Skeletal muscle satellite cell (primary cell): ENCODE measurements around the gene TJP3.

ENCODE experiments used
- H3K27me3 ChIP-seq: 2 replicates; pipeline ENCODE4 v1.7.0; 2013; ENCODE audit warnings: low read length; ENCODE audit not compliant: control insufficient read depth, insufficient read depth
- H3K36me3 ChIP-seq: 2 replicates; pipeline ENCODE4 v1.7.0; 2013; ENCODE audit warnings: mild to moderate bottlenecking, control low read depth, low read length; ENCODE audit not compliant: insufficient read depth
- H3K4me1 ChIP-seq: 2 replicates; pipeline ENCODE4 v1.7.0; 2013; ENCODE audit warnings: low read length; ENCODE audit not compliant: control insufficient read depth, insufficient read depth
- H3K4me2 ChIP-seq: 2 replicates; pipeline ENCODE4 v1.7.0; 2013; ENCODE audit warnings: mild to moderate bottlenecking, low read length
- H3K4me3 ChIP-seq: 2 replicates; pipeline ENCODE4 v1.7.0; 2013; ENCODE audit warnings: low read length
- H3K9ac ChIP-seq: 2 replicates; pipeline ENCODE4 v1.7.0; 2013; ENCODE audit warnings: mild to moderate bottlenecking, low read depth, low read length, moderate library complexity
- H3K9me3 ChIP-seq: replicated peaks from 2 replicates; pipeline ENCODE4 v1.7.0; 2013; ENCODE audit warnings: mild to moderate bottlenecking, control low read depth, low read length

The TJP3 gene

DNA sequence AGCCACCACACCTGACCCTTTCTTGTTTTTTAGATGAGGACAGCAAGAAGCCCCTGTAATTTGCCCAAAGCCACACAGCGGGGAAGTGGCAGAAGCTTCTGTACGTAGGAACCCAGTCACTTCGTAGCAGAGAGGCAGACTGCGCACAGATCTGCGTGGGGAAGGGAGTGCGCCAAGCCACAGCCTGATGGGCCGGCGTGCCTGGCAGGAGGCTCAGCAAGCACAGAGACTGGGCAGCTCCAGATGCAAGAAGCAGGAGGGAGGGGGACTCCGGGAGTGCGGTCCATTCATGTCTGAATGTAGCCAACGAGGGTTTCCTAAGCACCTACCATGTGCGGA is 347 bp upstream of the TJP3 start:
- Histone ChIP-seq H3K4me2 (no peak overlapping the region), H3K9ac (no peak overlapping the region), H3K4me3 (no peak overlapping the region), H3K27me3 (peaks cover 34% of the 10 kb centered on the region), H3K36me3 (no peaks in the 10 kb centered on the region), H3K9me3 (no peaks in the 10 kb centered on the region), H3K4me1 (peaks cover 9% of the 10 kb centered on the region)

DNA sequence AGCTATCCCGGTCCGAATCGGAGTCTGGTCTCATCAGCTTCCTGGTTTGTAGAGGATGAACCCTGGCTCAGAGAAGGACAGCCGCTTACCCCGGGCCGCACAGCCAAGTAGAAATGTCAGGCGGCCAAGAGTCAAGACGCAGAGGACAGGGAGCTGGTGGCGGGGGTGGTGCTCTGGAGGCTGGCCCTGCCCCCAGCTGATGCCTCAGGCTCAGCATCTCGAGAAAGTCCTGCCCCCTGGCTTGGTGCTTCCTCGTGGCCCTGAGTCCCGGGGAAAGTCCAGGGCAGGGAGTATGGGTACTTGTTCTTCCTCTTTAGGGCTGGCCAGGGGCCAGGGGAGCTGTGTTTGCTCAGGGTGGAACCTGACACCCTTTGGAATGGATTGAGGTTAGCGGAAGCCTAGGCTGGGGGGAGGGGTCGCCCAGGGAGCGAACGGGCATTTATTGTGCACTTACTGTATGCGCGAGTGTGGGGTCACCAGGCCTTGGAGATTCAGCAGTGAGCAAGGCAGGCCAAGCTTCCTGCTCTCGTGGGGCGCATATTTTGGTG is 2.2 kb downstream of the TJP3 start:
- Histone ChIP-seq H3K27me3 (peaks cover 43% of the 10 kb centered on the region), H3K4me2 (no peak overlapping the region), H3K9ac (no peak overlapping the region), H3K9me3 (no peaks in the 10 kb centered on the region), H3K36me3 (no peaks in the 10 kb centered on the region), H3K4me1 (peaks cover 9% of the 10 kb centered on the region), H3K4me3 (no peak overlapping the region)

DNA sequence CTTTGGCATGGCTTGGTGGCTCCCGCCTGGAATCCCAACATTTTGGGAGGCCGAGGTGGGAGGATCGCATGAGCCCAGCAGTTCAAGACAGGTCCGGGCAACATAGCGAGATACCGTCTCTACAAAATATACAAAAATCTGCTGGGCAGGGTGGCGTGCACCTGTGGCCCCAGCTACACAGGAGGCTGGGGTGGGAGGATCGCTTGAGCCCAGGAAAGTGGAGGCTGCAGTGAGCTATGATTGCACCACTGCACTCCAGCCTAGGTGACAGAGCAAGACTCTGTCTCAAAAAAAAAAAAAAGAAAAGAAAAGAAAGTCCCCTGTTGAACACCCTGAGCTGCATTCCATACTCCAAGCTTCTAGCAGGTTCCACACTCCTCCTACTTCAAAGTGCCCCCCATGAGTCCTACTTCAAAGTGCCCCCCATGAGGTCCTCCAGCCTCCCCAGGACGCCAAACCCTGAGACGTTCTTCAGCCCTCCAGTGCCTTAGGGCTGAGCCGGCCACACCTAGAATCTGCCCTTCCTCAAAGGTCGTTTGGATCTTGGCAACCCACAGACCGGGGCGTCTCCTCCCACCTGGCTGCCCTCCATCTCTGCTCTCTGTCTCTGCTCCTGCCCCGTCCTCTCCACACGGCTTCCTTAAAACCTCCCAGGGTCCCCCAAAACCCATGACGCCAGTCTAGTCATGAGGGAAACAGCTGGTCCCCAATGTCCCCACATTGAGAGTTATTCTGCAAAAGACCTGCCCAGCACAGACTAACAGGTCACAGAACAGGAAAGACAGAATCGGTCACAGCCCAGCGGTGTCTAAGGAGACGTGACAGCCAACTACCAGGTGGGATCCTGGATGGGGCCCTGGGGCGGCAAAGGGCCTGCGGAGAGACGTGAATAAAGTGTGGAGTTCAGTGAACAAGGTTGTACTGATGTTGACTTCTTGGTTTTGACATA is 4.8 kb downstream of the TJP3 start:
- Histone ChIP-seq H3K36me3 (no peaks in the 10 kb centered on the region), H3K4me3 (no peak overlapping the region), H3K9ac (no peak overlapping the region), H3K27me3 (peaks cover 40% of the 10 kb centered on the region), H3K9me3 (no peaks in the 10 kb centered on the region), H3K4me2 (no peak overlapping the region), H3K4me1 (peaks cover 9% of the 10 kb centered on the region)

DNA sequence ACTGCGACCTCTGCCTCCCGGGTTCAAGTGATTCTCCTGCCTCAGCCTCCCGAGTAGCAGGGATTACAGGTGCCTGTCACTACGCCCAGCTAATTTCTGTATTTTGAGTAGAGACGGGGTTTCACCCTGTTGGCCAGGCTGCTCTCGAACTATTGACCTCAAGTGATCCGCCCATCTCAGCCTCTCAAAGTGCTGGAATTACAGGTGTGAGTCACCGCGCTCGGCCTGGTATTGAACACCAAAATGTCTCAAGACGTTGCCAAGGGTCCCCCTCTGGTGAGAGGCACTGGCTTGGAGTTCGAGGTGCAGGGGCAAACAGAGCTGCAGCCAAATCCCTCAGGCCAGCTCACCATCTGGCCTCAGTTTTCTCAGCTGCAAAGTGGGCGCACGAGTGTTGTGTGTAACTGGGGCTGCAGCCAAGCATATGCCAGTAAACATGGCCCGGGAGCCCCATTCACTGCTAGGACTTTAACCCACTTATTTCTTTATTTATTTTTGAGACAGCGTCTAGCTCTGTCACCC is 8.0 kb downstream of the TJP3 start:
- H3K4me1 ChIP-seq = no peaks in the 10 kb centered on the region
- H3K4me2 ChIP-seq = no peak overlapping the region
- no peaks in the 10 kb centered on the region for H3K9me3 ChIP-seq
- no peak overlapping the region for H3K9ac ChIP-seq
- H3K4me3 ChIP-seq = no peak overlapping the region
- no peaks in the 10 kb centered on the region for H3K36me3 ChIP-seq
- peaks cover 31% of the 10 kb centered on the region for H3K27me3 ChIP-seq

DNA sequence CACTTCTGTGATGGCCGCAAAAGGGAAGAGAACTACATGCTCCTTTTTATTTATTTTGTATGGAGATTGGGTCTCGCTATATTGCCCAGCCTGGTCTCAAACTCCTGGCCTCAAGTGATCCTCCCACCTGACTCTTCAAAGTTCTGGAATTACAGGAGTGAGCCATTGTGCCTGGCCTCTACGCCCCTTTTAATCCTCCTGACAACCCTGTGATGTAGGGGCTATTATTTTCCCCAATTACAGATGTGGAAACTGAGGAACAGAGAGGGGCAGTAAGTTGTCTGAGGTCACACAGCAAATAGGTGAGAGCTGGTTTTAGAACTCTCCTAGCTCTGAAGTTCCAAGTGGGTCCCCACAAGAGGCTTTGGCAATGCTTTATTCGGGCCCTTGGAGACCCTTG is 11.7 kb downstream of the TJP3 start:
- Histone ChIP-seq H3K4me3 (no peak overlapping the region), H3K9me3 (no peaks in the 10 kb centered on the region), H3K4me1 (no peaks in the 10 kb centered on the region), H3K36me3 (no peaks in the 10 kb centered on the region), H3K4me2 (no peak overlapping the region), H3K9ac (no peak overlapping the region), H3K27me3 (peaks cover 33% of the 10 kb centered on the region)

DNA sequence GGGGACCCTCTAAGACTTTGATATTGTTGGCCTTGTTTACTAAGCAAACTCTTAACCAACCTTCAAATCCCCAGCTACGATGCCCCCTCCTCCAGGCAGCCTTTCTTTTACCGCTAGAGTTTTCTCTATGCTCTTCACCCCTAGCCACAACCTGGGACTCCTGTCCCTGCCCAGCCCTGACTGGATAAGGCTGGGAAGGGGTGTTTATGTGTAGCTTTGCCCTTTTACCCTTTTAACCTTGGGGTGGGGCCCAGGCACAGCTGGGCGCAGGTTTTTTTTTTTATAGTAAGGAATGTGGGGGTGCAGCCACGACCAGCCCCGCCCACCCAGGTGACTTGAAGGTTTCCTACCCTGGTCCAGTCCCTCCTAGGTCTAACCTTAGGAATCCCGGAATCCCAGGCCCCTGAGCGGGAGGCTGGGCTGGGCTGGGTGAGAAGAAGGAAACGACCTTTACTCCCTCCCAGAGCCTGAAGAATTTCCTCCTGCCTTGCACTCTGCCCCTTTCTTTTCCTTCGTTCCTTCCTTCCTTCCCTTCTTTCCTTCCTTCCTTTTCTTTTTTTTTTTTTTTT is 12.2 kb downstream of the TJP3 start:
- Histone ChIP-seq H3K9me3 (no peaks in the 10 kb centered on the region), H3K27me3 (peaks cover 36% of the 10 kb centered on the region), H3K4me1 (no peaks in the 10 kb centered on the region), H3K36me3 (no peaks in the 10 kb centered on the region), H3K4me2 (no peak overlapping the region), H3K4me3 (no peak overlapping the region), H3K9ac (no peak overlapping the region)

DNA sequence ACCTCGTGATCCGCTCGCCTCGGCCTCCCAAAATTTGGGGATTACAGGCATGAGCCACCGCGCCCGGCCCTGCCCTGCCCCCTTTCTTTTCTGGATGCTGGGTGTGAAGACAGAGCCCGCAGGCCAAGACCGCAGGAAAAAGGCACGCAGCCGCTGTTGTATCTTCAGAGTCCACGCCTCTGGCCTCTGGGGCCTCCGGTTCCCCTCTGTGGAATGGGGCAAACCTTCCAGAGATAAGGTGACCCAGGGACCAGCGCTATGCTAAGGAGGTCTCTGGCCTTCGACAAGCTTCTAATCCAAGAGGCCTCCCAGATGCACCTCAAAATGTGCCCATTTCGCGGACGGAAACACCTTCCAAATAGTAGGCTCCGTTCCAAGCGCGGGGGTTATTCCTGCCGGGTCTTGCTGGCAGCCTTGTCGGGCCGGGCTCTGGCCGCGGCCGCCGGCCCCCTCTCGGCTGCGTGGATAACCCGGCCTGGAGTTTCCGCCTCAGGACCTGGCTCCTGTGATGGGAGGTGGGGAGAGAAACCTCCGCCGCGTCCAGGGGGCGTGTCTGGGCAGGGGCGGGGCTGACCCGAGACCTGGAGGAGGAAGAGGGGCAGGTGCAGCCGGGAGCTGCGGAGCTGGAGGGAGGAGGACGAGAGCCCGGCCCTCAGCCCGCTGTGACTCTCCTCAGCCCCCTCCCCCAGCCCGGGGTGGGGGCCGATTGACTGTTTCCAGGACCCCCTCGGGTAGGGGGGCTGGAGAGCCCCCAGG is 13.1 kb downstream of the TJP3 start:
- Histone ChIP-seq H3K36me3 (no peaks in the 10 kb centered on the region), H3K4me1 (no peaks in the 10 kb centered on the region), H3K4me2 (peak overlapping the region; percentile 29), H3K9ac (no peak overlapping the region), H3K4me3 (no peak overlapping the region), H3K27me3 (peaks cover 43% of the 10 kb centered on the region), H3K9me3 (no peaks in the 10 kb centered on the region)

DNA sequence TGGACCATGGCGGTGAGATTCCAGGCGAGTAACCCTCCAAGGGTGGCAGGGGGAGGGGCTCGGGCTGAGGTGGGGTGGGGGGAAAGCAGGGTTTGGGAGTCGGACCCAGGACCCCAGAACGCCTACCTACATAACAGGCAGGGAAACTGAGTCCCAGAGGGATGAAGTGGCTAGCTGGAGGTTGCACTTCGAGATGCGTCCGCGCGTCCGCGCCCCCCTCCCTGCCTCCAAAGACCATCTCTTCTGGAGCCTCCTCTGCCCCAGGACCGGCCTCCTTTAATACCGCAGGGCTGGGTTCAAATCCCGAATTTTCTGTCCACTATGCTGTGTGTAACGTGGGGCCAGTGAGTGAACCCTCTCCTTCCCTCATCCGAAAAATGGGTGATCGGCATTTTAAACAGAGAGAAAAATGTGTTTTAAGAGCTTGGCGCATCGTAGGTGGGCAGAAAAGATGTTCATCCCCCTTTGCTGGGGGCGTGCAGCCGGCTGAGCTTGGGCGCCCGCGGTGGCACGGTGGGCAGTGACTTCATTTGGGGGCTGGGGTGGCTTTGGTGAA is 13.8 kb downstream of the TJP3 start:
- Histone ChIP-seq H3K9ac (no peak overlapping the region), H3K27me3 (peaks cover 43% of the 10 kb centered on the region), H3K4me2 (no peak overlapping the region), H3K4me1 (no peaks in the 10 kb centered on the region), H3K36me3 (no peaks in the 10 kb centered on the region), H3K4me3 (no peak overlapping the region), H3K9me3 (no peaks in the 10 kb centered on the region)

DNA sequence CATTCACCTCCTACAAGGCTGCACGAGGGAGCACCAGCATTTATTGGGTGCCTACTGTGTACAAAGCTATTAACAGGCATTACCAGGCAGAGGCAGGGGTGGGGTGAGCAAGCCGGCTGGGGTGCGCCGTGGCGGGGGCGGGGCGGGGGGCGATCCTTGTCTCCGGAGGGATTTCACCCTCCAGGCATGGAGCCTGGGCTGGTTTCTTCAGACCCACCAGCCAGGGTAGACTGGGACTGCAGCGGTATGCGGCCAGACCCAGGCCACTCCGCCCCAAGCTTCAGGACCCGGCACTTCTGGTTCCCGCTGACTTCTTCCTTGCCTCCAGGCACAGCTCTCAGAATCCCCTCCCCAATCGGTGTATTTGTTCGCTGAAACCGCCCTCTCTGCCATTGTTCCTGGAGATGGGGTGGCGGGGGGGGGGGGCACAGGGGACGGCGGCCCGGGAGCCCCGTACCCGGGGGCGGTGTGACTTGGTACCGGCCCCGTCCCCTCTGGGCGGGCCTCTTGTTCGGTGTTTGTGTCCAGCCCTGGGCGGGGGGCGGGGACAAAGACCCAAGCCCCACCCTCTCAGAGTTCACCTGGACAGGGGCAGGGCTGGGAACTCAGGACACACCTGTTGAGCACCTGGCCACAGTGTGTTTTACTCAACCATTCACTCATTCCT is 14.4 kb downstream of the TJP3 start:
- Histone ChIP-seq H3K36me3 (no peaks in the 10 kb centered on the region), H3K4me2 (no peak overlapping the region), H3K27me3 (peaks cover 43% of the 10 kb centered on the region), H3K4me1 (peaks cover 3% of the 10 kb centered on the region), H3K9ac (no peak overlapping the region), H3K9me3 (no peaks in the 10 kb centered on the region), H3K4me3 (no peak overlapping the region)

DNA sequence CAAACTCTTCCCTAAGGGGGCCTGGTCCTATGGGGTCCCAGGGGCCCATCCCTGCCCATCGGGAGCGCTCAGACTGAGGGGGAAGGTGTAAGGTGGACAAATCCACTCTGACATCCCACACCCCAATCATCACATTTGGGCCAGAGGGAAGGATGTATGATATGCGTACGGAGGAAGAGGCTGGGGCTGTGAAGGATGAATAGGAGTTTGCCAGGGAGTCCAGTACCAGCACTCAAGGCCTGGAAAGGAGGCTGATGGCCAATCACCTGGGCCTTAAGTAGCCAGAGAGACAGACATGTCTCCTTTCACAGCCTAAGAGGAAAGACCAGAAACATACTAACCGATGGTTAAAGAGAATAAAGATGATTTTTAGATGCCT is 14.9 kb downstream of the TJP3 start:
- peaks cover 43% of the 10 kb centered on the region for H3K27me3 ChIP-seq
- H3K4me2 ChIP-seq = no peak overlapping the region
- no peak overlapping the region for H3K9ac ChIP-seq
- no peaks in the 10 kb centered on the region for H3K9me3 ChIP-seq
- no peaks in the 10 kb centered on the region for H3K36me3 ChIP-seq
- H3K4me1 ChIP-seq = peaks cover 8% of the 10 kb centered on the region
- H3K4me3 ChIP-seq = no peak overlapping the region

DNA sequence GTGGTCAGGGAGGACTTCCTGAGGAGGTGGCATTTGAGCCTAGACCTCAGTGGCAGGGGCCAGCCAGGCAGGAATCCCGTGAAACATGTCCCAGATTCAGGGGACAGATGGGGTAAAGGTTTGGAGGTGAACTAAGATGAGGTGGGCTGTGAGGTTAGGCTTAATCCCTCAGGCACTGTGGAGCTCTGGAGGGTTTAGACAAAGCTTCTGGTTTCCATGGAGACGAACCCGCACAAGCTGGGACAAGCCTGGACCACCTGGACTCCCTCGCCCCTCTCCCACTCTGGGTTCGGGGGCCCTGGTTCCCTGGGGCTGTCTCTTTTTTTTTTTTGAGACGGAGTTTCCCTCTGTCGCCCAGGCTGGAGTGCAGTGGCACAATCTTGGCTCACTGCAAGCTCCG is 15.7 kb downstream of the TJP3 start:
- Histone ChIP-seq H3K4me1 (peaks cover 8% of the 10 kb centered on the region), H3K4me3 (no peak overlapping the region), H3K9ac (no peak overlapping the region), H3K4me2 (no peak overlapping the region), H3K27me3 (peaks cover 43% of the 10 kb centered on the region), H3K9me3 (no peaks in the 10 kb centered on the region), H3K36me3 (no peaks in the 10 kb centered on the region)
